ENCODE data around the gene EPB41L4B.
A peak's percentile ranks its signal among the peaks of the same experiment; 100 is the strongest.

EPB41L4B gene

DNA sequence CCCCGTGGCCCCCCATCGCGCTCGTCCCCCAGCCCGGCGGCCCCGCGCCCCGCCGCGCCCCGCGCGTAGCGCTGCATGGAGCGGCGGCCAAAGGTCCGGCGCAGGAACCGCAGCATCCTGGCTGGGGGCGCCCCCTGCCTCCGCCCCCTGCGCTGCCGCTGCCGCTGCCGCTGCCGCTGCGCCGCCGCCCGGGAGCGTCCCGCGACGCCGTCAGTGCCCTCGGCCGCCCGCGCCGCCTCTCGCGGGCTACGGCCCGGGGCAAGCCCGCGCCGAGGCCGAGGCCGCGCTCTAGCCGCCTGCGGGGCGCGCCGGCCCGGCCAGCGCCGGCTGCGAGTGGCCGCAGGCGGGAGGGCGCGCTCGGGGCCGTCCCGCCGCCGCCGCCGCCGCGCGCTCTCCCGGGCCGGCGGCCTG lies 523 bp downstream of the EPB41L4B start:
- DNase-seq (ENCODE audit: low read depth), result no peak

GRCh38 chr9:109319626-109320241 lies 1.1 kb downstream of the EPB41L4B start:
- no peak for DNase-seq (ENCODE audit: low read depth)

DNA sequence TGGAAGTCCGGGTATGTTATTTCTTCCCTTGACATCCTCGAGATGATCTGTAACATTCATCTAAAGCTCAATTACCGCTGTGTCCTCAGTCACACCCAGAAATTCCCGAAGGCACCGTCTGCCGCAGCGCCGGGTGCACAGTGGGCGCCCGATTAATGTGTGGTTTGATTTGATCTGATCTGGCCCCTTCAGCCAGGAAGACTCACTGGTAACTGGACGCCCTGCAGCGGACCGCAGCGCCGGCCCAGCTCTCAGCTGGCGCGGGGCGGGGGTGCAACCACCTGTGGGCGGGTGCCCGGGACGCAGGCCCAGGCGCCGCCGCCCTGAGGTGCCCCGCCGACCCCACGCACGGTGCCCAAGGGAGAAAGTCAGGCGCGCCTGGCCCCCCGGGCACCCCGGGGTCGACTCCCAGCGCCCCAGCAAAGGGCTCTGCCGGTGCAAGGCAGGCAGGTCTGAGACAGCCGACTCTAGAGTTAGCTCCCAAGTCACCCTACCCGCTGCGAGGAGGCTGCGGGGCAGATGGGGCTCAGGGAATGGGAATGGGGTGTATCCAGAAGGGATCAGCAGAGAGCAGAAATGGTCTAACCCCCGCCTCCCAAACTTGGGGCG lies 1.7 kb downstream of the EPB41L4B start:
- DNase-seq (ENCODE audit: low read depth), result no peak

DNA sequence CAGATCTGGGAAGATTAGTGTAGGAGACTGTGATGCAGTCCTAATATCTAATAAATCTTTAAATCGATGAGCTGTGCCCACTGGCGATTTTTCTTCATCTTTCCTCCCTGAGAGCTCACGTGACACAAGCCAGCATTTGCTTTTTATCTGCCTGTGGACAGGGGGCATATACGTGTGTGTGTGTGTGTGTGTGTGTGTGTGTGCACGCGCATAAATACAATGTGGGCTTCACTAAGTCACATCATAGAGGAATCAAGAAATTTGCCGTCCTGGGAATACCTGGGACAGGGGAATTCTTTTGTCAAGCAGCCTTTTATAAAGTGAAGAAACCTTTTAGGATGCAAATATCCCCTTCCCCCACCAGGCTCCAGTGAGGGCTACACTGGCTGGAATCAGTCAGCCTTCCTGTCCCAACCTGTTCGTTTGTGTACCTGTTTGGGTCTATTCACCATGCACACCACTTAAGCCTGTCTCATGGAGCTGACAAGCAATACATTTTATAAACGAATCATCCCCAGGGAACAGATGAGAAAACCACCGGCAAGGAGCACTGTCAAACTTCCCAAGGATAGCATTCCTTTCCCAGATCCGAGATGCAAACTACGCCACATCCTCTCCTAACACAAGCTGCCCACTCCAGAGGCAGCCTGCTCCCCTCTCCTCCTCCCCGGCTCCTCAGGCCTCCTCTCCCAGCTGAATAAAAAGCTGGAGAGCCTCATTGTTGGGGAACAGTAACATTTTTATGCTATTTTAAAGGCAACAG lies 2.7 kb downstream of the EPB41L4B start:
- DNase-seq (ENCODE audit: low read depth), result no peak

- no peak for DNase-seq (ENCODE audit: low read depth)
Measured at GRCh38 chr9:109317311-109317978, 3.4 kb downstream of the EPB41L4B start.

DNA sequence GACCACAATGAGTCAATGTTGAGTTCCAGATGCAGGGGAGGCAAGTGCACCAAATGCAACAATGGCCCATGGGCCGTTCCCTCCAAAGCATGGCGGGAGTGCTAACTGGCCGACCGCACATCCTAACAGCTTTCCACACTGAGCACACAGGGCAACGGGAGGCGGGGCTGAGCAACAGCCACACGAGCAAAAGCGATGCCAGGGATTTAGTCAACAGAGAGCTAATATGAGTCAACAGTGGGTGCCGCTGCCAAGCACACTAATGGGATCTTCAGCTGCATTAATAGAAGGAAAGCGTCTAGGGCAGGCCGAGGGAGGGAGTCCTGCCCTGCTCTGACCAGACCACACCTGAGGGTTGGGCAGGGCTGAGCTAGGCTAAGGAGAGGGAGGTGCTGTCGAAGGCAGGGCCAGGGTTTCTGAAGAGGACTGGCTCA lies 4.6 kb downstream of the EPB41L4B start:
- peak; percentile 48 for DNase-seq (ENCODE audit: low read depth)

GRCh38 chr9:109315480-109316206 lies 5.2 kb downstream of the EPB41L4B start:
- no peak for DNase-seq (ENCODE audit: low read depth)

DNA sequence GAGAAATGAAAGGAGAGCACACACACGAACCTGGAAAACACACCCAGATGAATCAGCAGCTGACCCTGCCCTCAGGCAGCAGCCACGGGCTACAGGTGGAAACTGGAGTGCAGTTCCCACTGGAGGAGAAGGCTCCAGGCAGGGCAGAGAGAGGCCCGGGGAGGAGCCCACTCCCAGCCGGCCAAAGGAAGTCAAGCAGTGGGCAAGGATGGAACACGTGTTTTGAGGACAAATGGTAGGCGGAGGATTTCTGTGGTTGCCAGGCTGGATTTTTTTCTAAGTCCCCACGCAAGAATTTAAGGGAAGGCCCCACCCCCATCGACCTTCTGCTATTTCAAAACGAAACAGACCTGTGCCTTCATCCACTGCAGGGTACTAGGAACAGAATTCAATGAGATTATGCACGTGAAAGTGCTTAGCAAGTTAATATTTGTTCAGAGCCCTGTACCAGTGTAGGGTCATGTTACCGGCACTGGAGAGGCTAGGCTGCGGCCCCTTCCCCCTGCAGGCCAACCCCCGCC lies 6.8 kb downstream of the EPB41L4B start:
- no peak for DNase-seq (ENCODE audit: low read depth)

DNA sequence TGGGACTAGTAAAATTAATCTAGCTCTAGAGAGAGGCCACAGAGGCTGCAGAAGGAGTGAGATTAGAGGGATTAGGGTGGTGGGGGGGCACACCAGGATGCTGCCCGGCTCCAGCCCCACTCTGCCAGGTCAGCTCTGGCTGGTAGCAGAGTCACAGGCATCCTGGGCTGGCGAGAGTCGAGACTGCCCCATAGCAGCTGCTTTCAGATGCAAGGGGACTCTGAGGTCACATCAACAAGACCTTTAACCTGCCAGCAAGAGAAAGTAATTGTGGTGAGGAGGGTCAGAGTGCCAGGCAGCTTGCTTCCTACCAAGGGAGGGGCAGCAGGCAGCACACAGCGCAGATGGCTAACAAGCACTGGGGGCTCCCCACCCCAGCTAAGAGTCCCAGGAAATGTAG lies 7.5 kb downstream of the EPB41L4B start:
- DNase-seq (ENCODE audit: low read depth), result no peak

DNA sequence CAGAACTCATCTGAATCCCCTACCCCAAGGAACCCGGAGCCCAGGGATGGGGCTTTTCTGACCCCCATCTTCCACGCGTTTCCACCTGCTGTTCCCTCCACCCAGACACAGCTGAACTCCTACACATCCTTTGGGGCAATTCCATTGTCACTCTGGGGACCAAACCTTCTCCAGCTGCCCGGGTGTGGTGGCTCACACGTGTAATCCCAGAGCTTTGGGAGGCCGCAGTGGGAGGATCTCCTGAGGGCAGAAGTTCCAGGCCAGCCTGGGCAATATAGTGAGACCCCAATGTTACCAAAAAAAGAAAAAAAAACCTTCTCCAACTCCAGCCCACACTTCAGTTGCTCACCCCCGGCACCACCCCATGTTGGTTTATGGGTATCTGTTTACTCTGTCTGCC lies 8.1 kb downstream of the EPB41L4B start:
- DNase-seq (ENCODE audit: low read depth), result no peak

- DNase-seq (ENCODE audit: low read depth), result no peak
Measured at GRCh38 chr9:109311731-109312130, 9.1 kb downstream of the EPB41L4B start.

- no peak for DNase-seq (ENCODE audit: low read depth)
Measured at GRCh38 chr9:109311286-109311685, 9.6 kb downstream of the EPB41L4B start.

- DNase-seq (ENCODE audit: low read depth), result no peak
Measured at GRCh38 chr9:109310486-109310901, 10.4 kb downstream of the EPB41L4B start.

DNA sequence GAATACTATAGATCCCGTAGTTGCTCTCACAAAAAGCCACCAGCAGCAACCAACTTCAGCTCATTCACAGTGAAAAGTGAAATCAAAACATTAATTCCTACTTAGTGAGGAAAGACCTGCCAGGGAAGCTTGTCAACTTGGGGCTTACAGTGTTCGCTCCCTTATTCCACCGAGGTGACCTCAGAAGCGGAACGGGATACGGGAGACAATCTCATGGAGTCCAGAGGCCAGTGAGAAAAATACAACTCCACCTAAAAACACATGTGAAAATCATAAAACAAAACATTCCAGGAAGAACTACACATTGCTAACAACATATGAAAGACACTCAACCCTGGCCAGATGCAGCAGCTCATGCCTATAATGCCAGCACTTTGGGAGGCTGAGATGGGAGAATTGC lies 11.6 kb downstream of the EPB41L4B start:
- DNase-seq (ENCODE audit: low read depth), result no peak

DNA sequence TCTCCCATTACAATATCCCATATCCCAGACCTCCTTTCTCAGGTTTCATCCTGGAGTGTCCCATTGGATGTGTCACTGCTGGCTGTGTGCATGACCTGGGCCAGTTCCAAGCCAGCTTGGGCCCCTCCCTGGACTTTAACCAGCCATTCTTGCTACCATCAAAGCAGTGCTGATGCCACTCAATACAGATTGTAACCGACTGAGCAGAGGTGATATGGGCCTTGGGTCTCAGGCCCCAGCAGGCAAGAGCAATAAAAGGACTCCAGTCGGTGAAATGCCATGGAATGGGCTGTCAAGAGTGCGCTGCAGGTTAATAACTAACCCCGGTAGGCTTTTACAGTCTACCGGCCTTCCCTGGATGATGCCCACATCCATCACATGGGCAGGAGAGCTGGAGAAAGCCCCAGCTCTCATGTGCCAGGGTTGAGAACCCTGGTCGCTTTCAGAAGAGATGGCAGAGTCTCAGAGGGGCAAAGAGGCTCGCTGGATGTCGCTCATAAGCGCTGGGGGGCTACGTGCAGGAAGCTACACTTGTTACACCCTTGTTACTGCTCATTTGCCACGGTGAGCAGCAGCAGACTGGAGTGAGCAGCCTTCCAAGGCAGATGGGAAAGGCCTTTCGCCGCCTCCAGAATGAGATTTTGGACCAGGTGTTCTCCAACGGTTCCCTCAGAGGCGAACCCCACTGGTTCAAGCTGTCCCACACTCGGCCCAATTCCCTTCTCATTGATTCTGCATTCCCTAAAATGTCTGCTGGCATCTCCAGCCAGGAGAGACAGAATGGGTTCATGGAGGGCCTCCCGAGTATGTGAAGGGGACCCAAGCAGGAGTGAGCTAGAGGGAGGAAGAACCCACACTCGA lies 13.2 kb downstream of the EPB41L4B start:
- DNase-seq (ENCODE audit: low read depth), result no peak

DNA sequence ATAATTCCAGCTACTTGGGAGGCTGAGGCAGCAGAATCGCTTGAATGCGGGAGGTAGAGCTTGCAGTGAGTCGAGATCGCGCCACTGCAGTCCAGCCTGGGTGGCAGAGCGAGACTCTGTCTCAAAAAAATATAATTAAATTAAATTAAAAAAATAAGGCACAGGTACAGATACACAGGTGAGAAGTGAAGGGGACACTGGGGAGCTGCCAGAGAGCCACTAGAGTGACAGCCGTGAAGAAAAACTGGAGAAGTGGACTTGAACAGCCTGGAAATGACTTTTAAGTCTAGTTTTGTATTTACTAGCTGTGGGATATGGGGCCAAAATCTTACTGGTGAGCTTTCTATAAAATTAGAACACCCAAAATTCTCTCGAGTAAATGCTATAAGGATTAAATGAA lies 15.1 kb downstream of the EPB41L4B start:
- DNase-seq (ENCODE audit: low read depth), result no peak

- DNase-seq (ENCODE audit: low read depth), result no peak
Measured at GRCh38 chr9:109304347-109304746, 16.5 kb downstream of the EPB41L4B start.

DNA sequence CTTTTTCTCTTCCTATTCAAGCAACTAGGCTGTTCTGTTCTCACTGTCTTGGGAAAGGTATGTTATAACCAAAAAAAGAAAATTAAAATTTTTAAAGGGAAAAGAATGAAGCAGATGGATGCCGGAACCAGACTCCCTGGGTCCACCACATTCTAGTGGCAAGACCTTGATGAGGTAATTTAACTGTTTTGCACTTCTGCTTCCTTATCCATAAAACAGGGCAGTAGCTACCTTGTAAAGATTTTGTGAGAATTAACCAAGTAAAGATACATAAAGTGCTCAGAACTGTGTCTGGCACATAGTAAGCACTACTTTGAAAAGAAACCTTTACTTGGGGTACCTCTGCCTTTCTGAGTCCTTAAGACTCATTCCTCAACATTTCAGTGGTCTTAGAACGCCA lies 17.0 kb downstream of the EPB41L4B start:
- no peak for DNase-seq (ENCODE audit: low read depth)

GRCh38 chr9:109302606-109303005 lies 18.3 kb downstream of the EPB41L4B start:
- no peak for DNase-seq (ENCODE audit: low read depth)

GRCh38 chr9:109301012-109301411 lies 19.8 kb downstream of the EPB41L4B start:
- DNase-seq (ENCODE audit: low read depth), result no peak

DNA sequence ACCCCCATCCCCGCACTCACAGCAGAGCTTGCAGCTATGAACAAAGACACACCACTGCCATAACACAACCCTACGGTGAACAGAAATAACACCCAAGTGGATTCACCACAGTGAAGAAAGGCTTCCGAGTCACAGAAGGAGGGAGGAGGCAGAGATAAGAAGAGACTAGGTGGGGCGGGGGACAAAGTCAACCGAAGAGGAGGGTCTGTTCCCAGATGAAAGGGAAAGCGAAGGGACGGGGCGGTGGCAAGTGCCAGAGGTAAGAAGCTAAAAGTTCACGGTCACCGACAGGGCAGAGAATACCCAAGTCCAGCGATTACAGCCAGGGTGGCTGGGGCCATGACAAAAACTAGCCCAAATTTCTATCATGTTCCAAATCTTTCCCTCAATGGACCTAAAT lies 21.0 kb downstream of the EPB41L4B start:
- no peak for DNase-seq (ENCODE audit: low read depth)

All from GM04503 (cell line).